Esophagus squamous epithelium (tissue), 5 donors: ENCODE data around the gene RASGRP1. TPM values are rescaled to one million over a fixed set of nuclear protein-coding genes. Genes with fewer than 3 reads are reported as not detected.

Source experiments
- DNase-seq: peaks from one replicate; lab custom pipeline; 2025; lab: John Stamatoyannopoulos, UW
- H3K27ac ChIP-seq, 4 donors: fragments of 200-600 bp; sonication (generic); one replicate each; pipeline ENCODE4 v1.5.1; 2016 to 2019; ENCODE audit warnings: mild to moderate bottlenecking in 1 of 4
- H3K27me3 ChIP-seq, 4 donors: fragments of 200-600 bp; sonication (generic); 1 replicate in 3 of 4; 2 replicates in 1 of 4; pipeline versions ENCODE4 v1.5.1 to v1.6.0; 2017 to 2021; ENCODE audit warnings: antibody characterized with exemption in 1 of 4
- H3K36me3 ChIP-seq, 3 donors: fragments of 200-600 bp; sonication (generic); one replicate each; pipeline ENCODE4 v1.5.1; 2016 to 2019
- H3K4me1 ChIP-seq, 3 donors: fragments of 200-600 bp; sonication (generic); one replicate each; pipeline ENCODE4 v1.5.1; 2017 to 2019
- H3K4me3 ChIP-seq, 4 donors: fragments of 200-600 bp; sonication (generic); 1 replicate in 3 of 4; 2 replicates in 1 of 4; pipeline ENCODE4 v1.5.1; 2016 to 2019; ENCODE audit warnings: mild to moderate bottlenecking in 2 of 4, moderate library complexity in 1 of 4
- H3K9me3 ChIP-seq, 3 donors: fragments of 200-600 bp; sonication (generic); one replicate each; pipeline ENCODE4 v1.5.1; 2016 to 2019
- CTCF ChIP-seq, 6 experiments: fragments of 450-650 bp in 4 of 6; fragments of 200-600 bp in 2 of 6; sonication (generic) in 2 of 6; IDR thresholded peaks; one replicate each; pipeline ENCODE4 v1.5.1; 2016 to 2019; ENCODE audit warnings: antibody characterized with exemption in 6 of 6, mild to moderate bottlenecking in 4 of 6, moderate library complexity in 4 of 6
- POLR2A ChIP-seq, 4 donors: fragments of 450-650 bp; IDR thresholded peaks; one replicate each; pipeline ENCODE4 v1.6.1; 2017; ENCODE audit warnings: antibody characterized with exemption in 4 of 4, mild to moderate bottlenecking in 4 of 4, moderate library complexity in 3 of 4
- WGBS, 2 donors: methylation state at CpG; one replicate each; pipeline ENCODE4 v1.1.5; 2018; 5-methylcytosine and 5-hydroxymethylcytosine counted together
- intact Hi-C: fragments of 100-400 bp; cut with DNase I; formaldehyde crosslinking; loops from one replicate; pipeline ENCODE4 v1.15.0; 2022
- total RNA-seq, 4 donors: library from RNA; depleted of rRNA; stranded (reverse); fragments of >200 nt; gene quantifications; one replicate each; pipeline ENCODE4 v1.1.0, GENCODE V29; 2016
- donor health status: DM: yes; HTN: yes; CAD: no.

The RASGRP1 gene
- total RNA-seq, 4 donors from 2014 or later = 9.2 to 16.0 (median 12.2) TPM

- WGBS, 2 donors = 43 to 100% methylated on average over 1 of the region's 1 CpG
- DNase-seq = no peak
- no peaks in the 10 kb centered on the region for H3K36me3 ChIP-seq
- no peaks in the 10 kb centered on the region for H3K27me3 ChIP-seq
- TF ChIP-seq POLR2A (IDR thresholded peaks at IDR 0.05) = no peak
- no peak for TF ChIP-seq CTCF (IDR thresholded peaks at IDR 0.05)
- intact Hi-C loops = no loop called here
- no peak overlapping the region for H3K27ac ChIP-seq
- H3K4me3 ChIP-seq = no peak overlapping the region
- peaks cover 0 to 17% (median 0%) of the 10 kb centered on the region in 3 donors for H3K4me1 ChIP-seq
- H3K9me3 ChIP-seq = no peaks in the 10 kb centered on the region
Observed at GRCh38 chr15:38530113-38530512, 34.5 kb downstream of the RASGRP1 start.

- TF ChIP-seq POLR2A (IDR thresholded peaks at IDR 0.05) = no peak
- TF ChIP-seq CTCF (IDR thresholded peaks at IDR 0.05) = no peak
- WGBS, 2 donors = 92 to 93% methylated on average over 1 of the region's 1 CpG
Observed at GRCh38 chr15:38528294-38528693, 36.3 kb downstream of the RASGRP1 start.

GRCh38 chr15:38526158-38526557 is 38.5 kb downstream of the RASGRP1 start:
- Histone ChIP-seq H3K27me3 (no peaks in the 10 kb centered on the region), H3K36me3 (peaks cover 0 to 8% (median 0%) of the 10 kb centered on the region in 3 donors), H3K4me3 (no peak overlapping the region), H3K4me1 (peaks cover 0 to 5% (median 0%) of the 10 kb centered on the region in 3 donors), H3K9me3 (no peaks in the 10 kb centered on the region), H3K27ac (no peak overlapping the region)
- DNase-seq = no peak
- TF ChIP-seq CTCF (IDR thresholded peaks at IDR 0.05) (no peak), POLR2A (IDR thresholded peaks at IDR 0.05) (no peak)
- WGBS, 2 donors = 80 to 90% methylated on average over 2 of the region's 2 CpGs
- intact Hi-C loops = no loop called here

More at GRCh38 chr15:38528294-38528693, 36.3 kb downstream of the RASGRP1 start:
- Histone ChIP-seq H3K27me3 (no peaks in the 10 kb centered on the region), H3K36me3 (peaks cover 0 to 8% (median 0%) of the 10 kb centered on the region in 3 donors), H3K9me3 (no peaks in the 10 kb centered on the region), H3K4me1 (peaks cover 0 to 13% (median 0%) of the 10 kb centered on the region in 3 donors), H3K4me3 (no peak overlapping the region), H3K27ac (no peak overlapping the region)
- intact Hi-C loops = no loop called here
- DNase-seq = no peak

DNA sequence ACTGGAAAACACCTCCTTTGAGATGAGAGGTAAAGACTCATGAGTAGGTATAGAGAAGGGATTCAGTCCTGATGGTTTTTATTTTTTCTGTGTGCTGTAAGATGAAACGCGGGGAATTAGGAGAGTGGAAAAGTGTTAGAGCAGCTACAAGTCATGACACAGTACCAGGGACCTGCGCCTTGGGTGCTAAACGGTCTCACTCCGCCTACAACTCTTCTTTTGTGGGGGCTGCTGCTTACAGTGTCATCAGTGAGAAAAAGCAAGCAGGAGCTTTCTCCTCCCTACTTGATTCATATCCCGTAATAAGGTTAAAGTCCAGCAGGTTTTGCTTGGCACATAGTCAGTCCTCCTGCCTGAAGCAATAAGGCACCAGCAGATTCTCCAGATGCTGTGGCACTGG is 39.1 kb downstream of the RASGRP1 start:
- no peak overlapping the region for H3K4me3 ChIP-seq
- no peaks in the 10 kb centered on the region for H3K27me3 ChIP-seq
- no peaks in the 10 kb centered on the region for H3K4me1 ChIP-seq
- no peaks in the 10 kb centered on the region for H3K9me3 ChIP-seq
- no peak for DNase-seq
- H3K36me3 ChIP-seq = peaks cover 0 to 8% (median 0%) of the 10 kb centered on the region in 3 donors
- 79 to 88% methylated on average over 5 to 6 of the region's 6 CpGs for WGBS, 2 donors
- intact Hi-C loops = no loop called here
- TF ChIP-seq POLR2A (IDR thresholded peaks at IDR 0.05) (no peak), CTCF (IDR thresholded peaks at IDR 0.05) (no peak)
- no peak overlapping the region for H3K27ac ChIP-seq

- no peaks in the 10 kb centered on the region for H3K27me3 ChIP-seq
- H3K4me1 ChIP-seq = no peaks in the 10 kb centered on the region
- intact Hi-C loops = no loop called here
- H3K4me3 ChIP-seq = no peak overlapping the region
- DNase-seq = no peak
- no peak overlapping the region for H3K27ac ChIP-seq
- H3K36me3 ChIP-seq = peaks cover 0 to 12% (median 0%) of the 10 kb centered on the region in 3 donors
- H3K9me3 ChIP-seq = no peaks in the 10 kb centered on the region
- TF ChIP-seq POLR2A (IDR thresholded peaks at IDR 0.05) (no peak), CTCF (IDR thresholded peaks at IDR 0.05) (no peak)
- WGBS, 2 donors = 82 to 86% methylated on average over 5 of the region's 5 CpGs
Observed at GRCh38 chr15:38524156-38524555, 40.5 kb downstream of the RASGRP1 start.
